GM23248 (cell line): ENCODE measurements around the gene FCRL1.

Experiments
- EZH2 ChIP-seq: fragments of 200-600 bp; sonication (generic); IDR thresholded peaks from 2 replicates; pipeline ENCODE4 v1.6.1; 2018; ENCODE audit warnings: antibody characterized with exemption, mild to moderate bottlenecking; ENCODE audit not compliant: insufficient read depth, poor library complexity, severe bottlenecking
- EZH2phosphoT487 ChIP-seq: fragments of 200-600 bp; sonication (generic); IDR thresholded peaks from 2 replicates; pipeline ENCODE4 v1.6.1; 2018; ENCODE audit warnings: antibody characterized with exemption, moderate library complexity, mild to moderate bottlenecking, low read depth; ENCODE audit not compliant: insufficient read depth

- no peak for TF ChIP-seq EZH2
- TF ChIP-seq EZH2phosphoT487, result no peak
Measured at GRCh38 chr1:157849229-157849875, 29.4 kb upstream of the FCRL1 start.
